A673 (cell line): Measurements from ENCODE around the gene ZNG1B.
"Not testable (repeated sequence)": the region's sequence is repeated elsewhere in the genome, so short reads cannot be mapped to it uniquely, and the experiment has no call there.

Source experiments
- CTCF ChIP-seq: fragments of 300-800, 200-600 bp; sonication (generic); conservative IDR thresholded peaks from 2 replicates; pipeline ENCODE4 v1.5.1; 2017; ENCODE audit warnings: low read depth, mild to moderate bottlenecking, antibody characterized with exemption, low read length, moderate library complexity, mixed read lengths
- EZH2 ChIP-seq: fragments of 200-600 bp; sonication (generic); IDR thresholded peaks from 2 replicates; pipeline ENCODE4 v1.6.1; 2017; ENCODE audit warnings: borderline replicate concordance, low read depth, mild to moderate bottlenecking, mixed read lengths, antibody characterized with exemption, low read length; ENCODE audit not compliant: poor library complexity, severe bottlenecking

GRCh38 chr2:113437508-113438465 lies at the start of gene ZNG1B:
- not testable (repeated sequence) for TF ChIP-seq CTCF, EZH2
